Immature natural killer cell (primary cell): ENCODE results near the gene FRMD4A. TPM values are rescaled to one million over a fixed set of nuclear protein-coding genes. Genes with fewer than 3 reads are reported as not detected.

Experiments used
- DNase-seq, 3 donors: peaks; one replicate each; pipeline ENCODE4 v3.0.0; 2022; ENCODE audit warnings: mixed read lengths in 1 of 3
- H3K27ac Mint-ChIP-seq, 6 donors: one replicate each; pipeline ENCODE4 v1.8.0; 2020; ENCODE audit warnings: mixed read lengths in 6 of 6, mild to moderate bottlenecking in 5 of 6, inconsistent platforms in 4 of 6, moderate library complexity in 3 of 6
- H3K27me3 Mint-ChIP-seq, 3 donors: one replicate each; pipeline ENCODE4 v1.8.0; 2020 to 2021; ENCODE audit warnings: low read depth in 3 of 3, mild to moderate bottlenecking in 3 of 3, mixed read lengths in 3 of 3, moderate library complexity in 3 of 3, inconsistent platforms in 1 of 3
- H3K36me3 Mint-ChIP-seq, 3 donors: one replicate each; pipeline ENCODE4 v1.8.0; 2020; ENCODE audit warnings: mixed read lengths in 3 of 3, inconsistent platforms in 2 of 3, mild to moderate bottlenecking in 2 of 3
- H3K4me1 Mint-ChIP-seq, 2 donors: one replicate each; pipeline ENCODE4 v1.8.0; 2020; ENCODE audit warnings: inconsistent platforms in 2 of 2, mild to moderate bottlenecking in 2 of 2, mixed read lengths in 2 of 2, moderate library complexity in 1 of 2
- H3K4me3 Mint-ChIP-seq, 5 donors: one replicate each; pipeline ENCODE4 v1.8.0; 2020; ENCODE audit warnings: mild to moderate bottlenecking in 5 of 5, mixed read lengths in 5 of 5, inconsistent platforms in 3 of 5, moderate library complexity in 3 of 5
- H3K9me3 Mint-ChIP-seq, 6 donors: one replicate each; pipeline ENCODE4 v1.8.0; 2020; ENCODE audit warnings: mild to moderate bottlenecking in 6 of 6, mixed read lengths in 6 of 6, inconsistent platforms in 4 of 6, moderate library complexity in 3 of 6
- polyA plus RNA-seq, 3 donors: library from polyadenylated mRNA; unstranded; fragments of 300-500 nt; fragmentation: Illumina TruSeq; gene quantifications; one replicate each; pipeline ENCODE4 v1.2.3, GENCODE V29; 2021

The FRMD4A gene
- polyA plus RNA-seq, 3 donors from 2014 or later, result 0.48 TPM; not detected in 2

DNA sequence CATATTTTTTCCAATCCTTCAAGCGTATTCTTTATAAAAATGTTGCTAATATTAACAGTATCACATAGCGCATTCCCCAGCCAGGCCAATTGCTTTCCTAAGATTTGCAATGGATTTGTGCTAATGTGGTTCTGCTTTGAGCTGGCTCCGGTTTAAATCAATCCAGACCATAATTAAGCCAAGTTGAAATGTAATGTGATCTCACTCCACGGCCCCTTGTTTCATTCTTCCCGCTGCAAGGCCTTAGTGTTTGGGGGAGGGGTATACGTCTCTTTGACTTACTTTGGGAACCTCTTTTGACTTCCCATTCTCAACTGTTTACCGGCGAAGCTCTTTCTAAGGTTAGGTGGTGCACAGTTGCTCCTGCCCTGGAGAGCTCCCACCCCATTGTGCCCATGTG, 657.6 kb downstream of the FRMD4A start:
- Mint-ChIP-seq H3K36me3 (peaks cover 0 to 3% (median 3%) of the 10 kb centered on the region in 3 donors), H3K9me3 (no peaks in the 10 kb centered on the region), H3K27ac (no peak overlapping the region), H3K27me3 (peaks cover 0 to 7% (median 3%) of the 10 kb centered on the region in 3 donors), H3K4me1 (no peaks in the 10 kb centered on the region), H3K4me3 (no peak overlapping the region)
- DNase-seq, result no peak

DNA sequence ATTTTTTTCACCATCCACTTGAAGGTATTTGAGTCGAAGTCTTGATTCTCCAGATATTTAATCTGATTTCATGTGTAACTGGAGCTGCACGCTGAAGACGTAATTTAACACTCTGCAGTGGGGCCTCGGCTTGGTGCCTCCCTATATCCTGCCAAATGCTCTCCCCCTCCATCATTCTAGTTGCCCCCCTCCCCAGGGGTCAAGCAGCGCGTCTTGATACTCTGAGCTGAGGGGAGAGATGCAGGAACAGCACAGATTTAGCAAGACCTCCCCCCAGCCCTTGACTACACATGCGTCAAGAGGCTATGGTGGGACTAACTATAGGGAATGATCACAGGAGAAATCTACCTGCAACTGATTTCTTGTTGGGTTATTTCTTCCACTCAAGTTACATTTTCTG, 658.2 kb downstream of the FRMD4A start:
- DNase-seq, result no peak
- peaks cover 0 to 8% (median 3%) of the 10 kb centered on the region in 3 donors for H3K36me3 Mint-ChIP-seq
- no peak overlapping the region for H3K27ac Mint-ChIP-seq
- H3K27me3 Mint-ChIP-seq, result peaks cover 0 to 6% (median 2%) of the 10 kb centered on the region in 3 donors
- no peaks in the 10 kb centered on the region for H3K9me3 Mint-ChIP-seq
- H3K4me3 Mint-ChIP-seq, result no peak overlapping the region
- no peaks in the 10 kb centered on the region for H3K4me1 Mint-ChIP-seq

DNA sequence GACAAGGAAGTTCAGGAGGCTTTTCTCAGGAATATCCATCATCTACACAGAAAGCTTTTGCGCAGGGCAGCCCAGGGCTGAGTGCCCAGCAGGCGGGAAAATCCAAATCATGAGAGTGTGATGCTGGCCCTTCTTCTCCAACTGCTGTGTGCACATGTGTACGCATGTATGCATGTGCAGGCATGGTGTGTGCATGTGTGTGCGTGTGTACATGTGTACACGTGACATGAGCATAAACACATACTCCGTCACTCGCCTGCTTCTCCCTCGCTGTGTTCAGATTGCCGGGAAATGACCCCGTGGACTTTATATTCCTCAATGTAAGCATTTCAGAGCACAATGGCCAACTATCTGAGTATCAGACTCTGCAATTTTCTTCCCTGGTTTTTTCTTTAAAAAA, 658.8 kb downstream of the FRMD4A start:
- peaks cover 0 to 8% (median 3%) of the 10 kb centered on the region in 3 donors for H3K36me3 Mint-ChIP-seq
- H3K4me1 Mint-ChIP-seq, result no peaks in the 10 kb centered on the region
- H3K9me3 Mint-ChIP-seq, result no peaks in the 10 kb centered on the region
- peaks cover 0 to 3% (median 0%) of the 10 kb centered on the region in 3 donors for H3K27me3 Mint-ChIP-seq
- H3K27ac Mint-ChIP-seq, result no peak overlapping the region
- no peak overlapping the region for H3K4me3 Mint-ChIP-seq
- no peak for DNase-seq

DNA sequence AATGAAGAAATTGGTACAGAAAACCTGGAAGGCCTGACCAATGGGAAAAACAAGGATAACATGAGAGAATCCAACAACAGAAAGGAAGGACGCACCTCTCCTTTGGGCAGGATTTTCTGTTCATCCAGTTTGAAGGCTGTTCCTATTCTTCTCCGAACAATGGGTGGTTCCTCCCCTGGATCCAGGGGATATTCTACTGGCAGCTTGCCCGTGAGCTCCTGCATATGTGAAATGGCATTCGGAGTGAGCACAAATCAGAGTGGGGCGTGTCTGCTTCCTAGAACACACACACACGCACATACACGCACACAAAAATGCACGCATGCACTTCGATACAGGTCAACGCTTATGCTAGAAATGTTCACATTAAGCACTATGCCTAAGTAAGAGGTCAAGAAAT, 660.4 kb downstream of the FRMD4A start:
- peaks cover 0 to 8% (median 3%) of the 10 kb centered on the region in 3 donors for H3K36me3 Mint-ChIP-seq
- H3K4me1 Mint-ChIP-seq, result no peaks in the 10 kb centered on the region
- no peaks in the 10 kb centered on the region for H3K9me3 Mint-ChIP-seq
- no peak overlapping the region for H3K4me3 Mint-ChIP-seq
- no peak for DNase-seq
- H3K27me3 Mint-ChIP-seq, result peaks cover 0 to 2% (median 0%) of the 10 kb centered on the region in 3 donors
- H3K27ac Mint-ChIP-seq, result no peak overlapping the region

DNA sequence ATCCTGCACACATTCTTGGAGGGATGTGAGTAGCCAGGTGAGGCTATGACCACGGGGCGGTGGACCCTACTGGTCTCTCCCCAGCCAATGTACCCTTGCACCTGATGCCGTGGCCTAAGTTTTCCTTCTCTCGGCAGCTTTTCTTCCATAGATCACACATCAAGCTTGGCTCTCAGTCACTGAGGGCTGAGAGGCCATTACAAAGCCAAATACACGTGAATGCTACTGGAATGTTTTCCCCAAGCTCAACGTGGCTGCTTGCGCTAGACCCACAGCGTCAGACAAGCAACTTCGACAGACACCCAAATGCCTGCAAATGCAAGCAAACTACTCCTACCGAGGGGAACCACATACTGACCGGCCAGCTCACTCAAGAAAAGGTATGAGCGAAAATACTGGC, 660.8 kb downstream of the FRMD4A start:
- H3K4me1 Mint-ChIP-seq, result no peaks in the 10 kb centered on the region
- peaks cover 0 to 5% (median 0%) of the 10 kb centered on the region in 3 donors for H3K27me3 Mint-ChIP-seq
- H3K4me3 Mint-ChIP-seq, result no peak overlapping the region
- H3K9me3 Mint-ChIP-seq, result no peaks in the 10 kb centered on the region
- no peak overlapping the region for H3K27ac Mint-ChIP-seq
- H3K36me3 Mint-ChIP-seq, result peaks cover 0 to 8% (median 3%) of the 10 kb centered on the region in 3 donors
- DNase-seq, result no peak

DNA sequence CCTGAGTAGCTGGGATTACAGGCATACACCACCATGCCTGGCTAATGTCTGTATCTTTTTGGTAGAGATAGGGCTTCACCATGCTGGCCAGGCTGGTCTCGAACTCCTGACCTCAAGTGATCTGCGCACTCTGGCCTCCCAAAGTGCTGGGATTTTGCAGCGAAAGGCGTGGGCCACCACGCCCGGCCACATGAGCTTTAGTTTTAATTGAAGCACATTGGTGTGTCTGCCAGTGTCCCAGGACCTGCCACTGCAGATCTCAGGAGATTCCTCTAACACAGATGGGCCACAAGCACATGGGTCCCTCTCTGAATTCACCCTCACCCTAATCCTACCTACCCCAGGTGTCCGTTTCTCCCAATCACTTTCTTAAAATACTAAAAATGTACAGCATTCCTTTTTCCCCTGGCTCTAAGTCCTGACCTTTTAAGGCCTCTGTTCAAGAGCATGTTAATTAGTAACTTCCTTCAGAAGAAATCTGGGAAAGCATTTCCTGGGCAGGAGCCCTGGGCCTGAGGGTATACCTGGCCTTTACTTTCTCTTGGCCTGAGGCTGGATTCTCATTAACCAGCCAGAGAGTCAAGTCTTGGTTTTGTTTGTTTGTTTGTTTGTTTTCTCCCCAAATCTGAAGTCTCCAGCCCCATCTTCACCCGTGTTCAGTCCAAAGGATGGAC, 661.4 kb downstream of the FRMD4A start:
- H3K27me3 Mint-ChIP-seq, result peaks cover 0 to 5% (median 0%) of the 10 kb centered on the region in 3 donors

DNA sequence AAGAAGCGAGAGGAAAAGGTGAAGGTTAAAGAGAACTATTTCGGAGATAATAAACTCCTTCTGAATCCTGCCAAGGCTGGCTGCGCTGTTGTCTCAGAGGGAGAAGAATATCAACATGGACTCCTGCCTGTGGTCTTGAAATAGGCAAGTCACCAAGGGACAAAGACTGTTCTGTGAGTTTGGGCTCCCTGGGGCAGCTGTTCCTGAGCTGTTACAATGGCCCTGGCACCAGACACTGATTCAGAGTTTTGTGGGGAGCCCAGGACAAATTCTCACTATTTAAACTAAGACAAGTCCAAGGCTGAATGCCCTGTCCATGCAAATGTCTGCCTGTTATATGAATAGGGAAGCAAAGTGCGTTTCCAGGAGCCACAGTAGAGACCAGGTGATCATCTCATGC, 662.6 kb downstream of the FRMD4A start:
- Mint-ChIP-seq H3K4me1 (no peaks in the 10 kb centered on the region), H3K4me3 (no peak overlapping the region), H3K9me3 (no peaks in the 10 kb centered on the region), H3K27me3 (peaks cover 0 to 5% (median 1%) of the 10 kb centered on the region in 3 donors), H3K27ac (no peak overlapping the region), H3K36me3 (peaks cover 0 to 8% (median 3%) of the 10 kb centered on the region in 3 donors)
- no peak for DNase-seq

More for the DNA sequence above, 661.4 kb downstream of the FRMD4A start:
- Mint-ChIP-seq H3K4me1 (no peaks in the 10 kb centered on the region), H3K4me3 (no peak overlapping the region), H3K36me3 (peaks cover 0 to 8% (median 3%) of the 10 kb centered on the region in 3 donors), H3K27ac (no peak overlapping the region), H3K9me3 (no peaks in the 10 kb centered on the region)
- DNase-seq, result no peak

DNA sequence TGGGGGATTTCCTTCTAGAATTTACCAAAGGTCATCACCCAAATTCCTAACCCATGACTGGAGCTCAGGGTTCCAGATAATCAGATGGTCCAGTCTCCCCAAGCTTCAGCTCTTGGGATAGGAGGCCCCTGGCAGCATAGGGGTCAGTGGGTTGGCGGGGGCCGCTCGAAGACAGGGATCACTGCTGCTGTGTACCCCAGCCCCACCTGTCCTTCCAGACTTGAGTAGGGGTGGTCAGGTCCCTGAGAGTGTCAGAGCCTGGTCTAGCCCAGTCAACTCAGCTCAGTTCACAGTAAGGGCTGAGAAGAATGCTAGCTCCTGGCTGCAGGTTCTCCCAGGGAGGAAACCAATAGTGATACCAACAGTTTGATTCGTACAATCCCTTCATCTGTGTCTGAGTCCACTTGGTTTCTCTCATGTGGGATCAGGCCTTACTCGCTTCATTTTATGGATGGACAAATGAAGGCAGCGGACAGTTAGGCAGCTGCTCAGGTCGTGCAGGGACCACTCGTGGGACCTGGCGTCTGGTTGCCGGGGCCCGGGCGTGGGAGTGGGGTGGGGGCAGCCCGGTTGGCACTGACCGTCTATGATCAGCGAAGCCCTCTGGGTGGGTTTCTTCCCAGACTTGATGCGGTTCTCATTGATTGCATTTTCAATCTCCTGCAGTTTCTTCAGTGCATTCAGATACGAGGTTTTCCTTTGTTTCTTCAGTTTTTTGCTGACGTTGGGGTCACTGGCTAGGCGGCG, 665.0 kb downstream of the FRMD4A start:
- Mint-ChIP-seq H3K27me3 (peaks cover 2 to 8% (median 4%) of the 10 kb centered on the region in 3 donors), H3K36me3 (peaks cover 0 to 11% (median 3%) of the 10 kb centered on the region in 3 donors), H3K4me1 (no peaks in the 10 kb centered on the region), H3K4me3 (no peak overlapping the region), H3K27ac (no peak overlapping the region), H3K9me3 (no peaks in the 10 kb centered on the region)
- no peak for DNase-seq

DNA sequence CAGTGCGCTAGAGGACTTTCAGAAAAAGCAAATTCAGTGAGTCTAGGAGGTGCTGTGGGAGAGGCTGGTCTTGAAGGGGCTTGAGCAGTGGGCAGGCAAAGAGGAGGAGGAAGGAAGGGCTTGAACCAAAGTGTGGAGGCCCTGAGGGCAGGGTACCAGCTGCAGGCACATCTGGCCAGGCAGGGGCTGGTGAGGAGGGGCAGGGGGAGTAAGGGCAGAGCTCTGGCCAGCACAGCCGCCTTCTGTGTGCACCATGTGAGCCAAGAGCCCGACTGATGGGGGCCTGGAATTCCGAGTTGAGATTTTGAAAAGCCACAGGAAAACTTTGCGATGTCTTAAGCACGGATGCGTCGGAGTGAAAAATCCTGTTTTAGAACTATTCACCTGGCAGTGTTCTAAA, 669.5 kb downstream of the FRMD4A start:
- no peak overlapping the region for H3K4me3 Mint-ChIP-seq
- peaks cover 0 to 3% (median 0%) of the 10 kb centered on the region in 3 donors for H3K36me3 Mint-ChIP-seq
- DNase-seq, result no peak
- peaks cover 4 to 14% (median 5%) of the 10 kb centered on the region in 3 donors for H3K27me3 Mint-ChIP-seq
- H3K27ac Mint-ChIP-seq, result no peak overlapping the region
- no peaks in the 10 kb centered on the region for H3K9me3 Mint-ChIP-seq
- H3K4me1 Mint-ChIP-seq, result peaks cover 22 to 26% of the 10 kb centered on the region in 2 donors

DNA sequence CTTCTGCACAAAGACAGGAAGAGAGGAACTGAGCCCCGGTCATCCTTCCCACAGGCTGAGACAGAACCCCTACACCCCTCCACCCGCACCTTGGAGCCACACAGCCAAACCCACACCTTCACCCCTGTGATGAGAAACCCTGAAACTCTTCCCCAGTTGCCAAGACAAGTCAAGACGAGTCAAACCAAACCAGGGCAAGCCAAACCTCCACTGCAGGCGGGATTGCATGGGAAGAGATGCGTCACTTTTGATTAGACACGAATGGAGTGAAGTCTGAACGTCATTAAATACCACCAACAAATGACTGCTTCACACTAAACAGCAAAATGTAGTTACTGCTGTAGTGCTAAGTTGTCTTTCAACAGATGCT, 670.2 kb downstream of the FRMD4A start:
- Mint-ChIP-seq H3K4me1 (peaks cover 22 to 26% of the 10 kb centered on the region in 2 donors), H3K27ac (no peak overlapping the region), H3K27me3 (peaks cover 4 to 14% (median 5%) of the 10 kb centered on the region in 3 donors), H3K36me3 (peaks cover 0 to 6% (median 0%) of the 10 kb centered on the region in 3 donors), H3K9me3 (no peaks in the 10 kb centered on the region), H3K4me3 (no peak overlapping the region)
- DNase-seq, result no peak

DNA sequence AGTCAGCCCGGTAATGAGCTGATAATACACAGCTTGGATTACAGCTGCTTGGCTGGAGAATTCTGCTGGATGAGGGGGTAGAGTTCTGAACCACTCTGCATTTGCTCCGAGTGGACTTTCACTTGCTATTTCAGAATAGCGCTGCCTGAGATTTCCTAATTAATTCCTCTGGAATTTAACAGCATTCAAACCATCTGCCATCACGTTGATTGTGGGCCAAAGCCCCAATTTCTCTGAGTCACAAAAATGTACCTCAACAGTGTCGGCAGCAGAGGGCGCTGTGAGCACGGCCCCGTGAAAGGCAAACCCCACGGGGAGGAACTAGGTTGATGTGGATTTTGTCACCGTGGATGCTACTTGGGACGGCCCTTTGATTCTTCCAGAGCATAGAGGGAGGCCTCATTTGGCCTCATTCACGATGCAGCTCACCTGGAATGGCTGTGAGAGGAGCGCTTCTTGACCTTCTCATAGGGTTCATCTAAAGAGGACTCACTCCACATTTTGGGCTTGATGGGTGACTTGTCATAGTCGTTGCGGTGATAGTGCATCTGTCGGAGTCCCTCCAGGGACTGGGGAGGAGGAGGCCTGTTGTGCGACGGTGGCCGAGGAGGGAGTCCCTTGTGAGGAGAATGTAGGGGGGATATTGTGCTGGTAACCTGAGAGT, 670.7 kb downstream of the FRMD4A start:
- H3K4me1 Mint-ChIP-seq, result peaks cover 22 to 26% of the 10 kb centered on the region in 2 donors
- H3K27ac Mint-ChIP-seq, result no peak overlapping the region
- no peaks in the 10 kb centered on the region for H3K9me3 Mint-ChIP-seq

DNA sequence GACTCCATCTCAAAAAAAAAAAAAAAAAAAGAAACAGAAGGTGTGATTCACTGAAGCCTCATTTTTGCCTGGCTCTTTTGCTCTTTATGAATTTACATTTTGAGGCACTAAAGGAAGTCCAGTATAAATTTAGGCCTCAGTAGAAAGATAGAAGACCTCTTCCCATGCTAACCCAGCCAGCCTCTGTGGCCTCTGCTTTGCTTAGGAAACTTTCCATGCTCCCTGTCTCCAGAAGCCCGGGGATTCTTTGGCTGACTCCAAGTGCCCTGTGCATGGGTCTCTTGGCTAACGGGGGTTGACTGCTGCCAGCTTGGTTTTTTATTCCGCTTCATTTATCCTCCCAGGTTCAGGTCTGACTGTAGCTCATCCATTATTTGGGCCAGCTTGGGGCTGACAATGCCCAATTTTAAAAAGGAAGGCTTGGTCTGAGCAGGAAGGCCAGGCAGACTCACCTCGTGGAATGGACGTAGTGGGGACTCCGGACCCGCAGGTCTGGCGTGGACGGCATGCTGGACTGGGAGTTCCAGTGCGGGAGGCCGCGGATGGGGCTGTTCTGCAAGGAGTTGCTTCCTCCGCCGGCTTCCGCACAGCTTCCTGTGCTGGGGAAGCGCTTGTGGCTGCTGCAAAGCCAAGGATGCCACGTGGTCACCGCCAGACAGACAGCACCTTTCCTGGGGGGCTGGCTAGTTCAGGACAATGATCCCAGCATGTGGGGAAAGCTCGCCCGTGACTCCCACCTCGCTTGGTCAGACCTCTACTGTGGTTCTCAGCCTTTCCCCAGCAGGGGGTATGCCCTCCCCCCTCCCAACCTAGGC, 671.6 kb downstream of the FRMD4A start:
- Mint-ChIP-seq H3K27me3 (peaks cover 4 to 9% (median 5%) of the 10 kb centered on the region in 3 donors), H3K36me3 (peaks cover 0 to 6% (median 0%) of the 10 kb centered on the region in 3 donors), H3K9me3 (no peaks in the 10 kb centered on the region), H3K4me3 (peak overlapping the region in 3 of 5 donors; percentile 22 to 56 (median 38)), H3K27ac (no peak overlapping the region), H3K4me1 (peaks cover 22 to 26% of the 10 kb centered on the region in 2 donors)
- DNase-seq, result no peak

More for the DNA sequence above, 670.7 kb downstream of the FRMD4A start:
- Mint-ChIP-seq H3K27me3 (peaks cover 4 to 9% (median 5%) of the 10 kb centered on the region in 3 donors), H3K4me3 (peak overlapping the region in 4 of 5 donors; percentile 33 to 60 (median 54)), H3K36me3 (peaks cover 0 to 6% (median 0%) of the 10 kb centered on the region in 3 donors)
- peak; percentile 31 to 40 (median 34) for DNase-seq

DNA sequence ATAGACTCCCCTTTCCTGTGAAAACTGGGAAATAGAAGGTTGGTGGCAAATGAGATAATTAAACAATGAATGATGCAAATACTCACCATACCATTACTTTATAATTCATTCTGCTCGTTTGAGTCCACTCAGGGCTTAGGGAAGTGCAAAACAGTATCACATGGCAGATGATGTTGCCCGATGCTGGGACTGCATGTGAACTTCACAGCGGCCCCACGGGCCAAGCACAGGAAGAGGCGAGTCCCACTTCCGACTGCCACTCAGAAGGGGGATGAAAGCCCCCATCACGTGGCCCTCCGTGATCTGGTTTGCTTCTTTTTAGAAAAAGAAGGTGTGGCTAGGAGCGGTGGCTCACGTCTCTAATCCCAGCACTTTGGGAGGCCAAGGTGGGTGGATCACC, 672.5 kb downstream of the FRMD4A start:
- no peak for DNase-seq
- H3K9me3 Mint-ChIP-seq, result no peaks in the 10 kb centered on the region
- H3K4me3 Mint-ChIP-seq, result peak overlapping the region in 4 of 5 donors; percentile 17 to 48 (median 32)
- H3K36me3 Mint-ChIP-seq, result peaks cover 0 to 6% (median 0%) of the 10 kb centered on the region in 3 donors
- H3K27me3 Mint-ChIP-seq, result peaks cover 3 to 9% (median 5%) of the 10 kb centered on the region in 3 donors
- H3K27ac Mint-ChIP-seq, result no peak overlapping the region
- H3K4me1 Mint-ChIP-seq, result peaks cover 22 to 26% of the 10 kb centered on the region in 2 donors
